Ovary (tissue), 3 donors: ENCODE measurements around the gene METTL25.

Experiments
- EP300 ChIP-seq: sonication (generic); formaldehyde crosslinking; IDR thresholded peaks from one replicate; pipeline ENCODE4 v1.6.1; 2017; ENCODE audit warnings: antibody characterized with exemption
- POLR2A ChIP-seq: fragments of 450-650 bp; IDR thresholded peaks from one replicate; pipeline ENCODE4 v1.6.1; 2017; ENCODE audit warnings: antibody characterized with exemption, mild to moderate bottlenecking, moderate library complexity
- TF ChIP-seq, protein P1 (sequence below), 3 donors: fragments of 450-650 bp in 2 of 3; fragments of 200-600 bp in 1 of 3; IDR thresholded peaks; one replicate each; pipeline versions ENCODE4 v1.5.1 to v1.8.0; 2016 to 2022; ENCODE audit warnings: antibody characterized with exemption in 3 of 3, mild to moderate bottlenecking in 1 of 3
- donor health status: DM: no; HTN: no; CAD: no.

DNA sequence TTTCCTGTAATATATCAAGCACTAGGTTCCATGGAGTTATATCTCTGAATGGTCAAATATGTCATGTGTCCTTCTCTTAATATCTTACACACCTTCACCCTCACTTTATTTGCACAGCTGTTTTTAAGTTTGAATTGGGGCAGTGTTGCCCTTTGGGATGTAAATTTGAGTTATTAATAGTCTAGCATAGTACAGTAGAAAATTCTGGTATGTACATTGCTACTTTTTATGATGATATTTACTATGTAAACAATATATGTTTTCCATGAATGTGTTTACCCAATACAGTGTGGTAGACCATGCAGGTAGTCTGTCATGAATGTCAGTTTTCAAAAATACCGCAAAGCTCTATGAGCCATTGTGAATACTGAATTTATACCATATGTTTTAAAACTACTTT lies 50.5 kb downstream of the METTL25 start:
- TF ChIP-seq, protein P1, sequence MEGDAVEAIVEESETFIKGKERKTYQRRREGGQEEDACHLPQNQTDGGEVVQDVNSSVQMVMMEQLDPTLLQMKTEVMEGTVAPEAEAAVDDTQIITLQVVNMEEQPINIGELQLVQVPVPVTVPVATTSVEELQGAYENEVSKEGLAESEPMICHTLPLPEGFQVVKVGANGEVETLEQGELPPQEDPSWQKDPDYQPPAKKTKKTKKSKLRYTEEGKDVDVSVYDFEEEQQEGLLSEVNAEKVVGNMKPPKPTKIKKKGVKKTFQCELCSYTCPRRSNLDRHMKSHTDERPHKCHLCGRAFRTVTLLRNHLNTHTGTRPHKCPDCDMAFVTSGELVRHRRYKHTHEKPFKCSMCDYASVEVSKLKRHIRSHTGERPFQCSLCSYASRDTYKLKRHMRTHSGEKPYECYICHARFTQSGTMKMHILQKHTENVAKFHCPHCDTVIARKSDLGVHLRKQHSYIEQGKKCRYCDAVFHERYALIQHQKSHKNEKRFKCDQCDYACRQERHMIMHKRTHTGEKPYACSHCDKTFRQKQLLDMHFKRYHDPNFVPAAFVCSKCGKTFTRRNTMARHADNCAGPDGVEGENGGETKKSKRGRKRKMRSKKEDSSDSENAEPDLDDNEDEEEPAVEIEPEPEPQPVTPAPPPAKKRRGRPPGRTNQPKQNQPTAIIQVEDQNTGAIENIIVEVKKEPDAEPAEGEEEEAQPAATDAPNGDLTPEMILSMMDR (IDR thresholded peaks at IDR 0.05): no peak
- no peak for TF ChIP-seq POLR2A
- TF ChIP-seq EP300: no peak
